CD1c-positive myeloid dendritic cell (primary cell): ENCODE measurements around the gene ZNF652.
"Not testable (repeated sequence)": the region's sequence is repeated elsewhere in the genome, so short reads cannot be mapped to it uniquely, and the experiment has no call there.

Experiments
- DNase-seq: peaks from one replicate; pipeline ENCODE4 v3.0.0-alpha.2; 2016; ENCODE audit errors: extremely low spot score

ZNF652 gene

DNA sequence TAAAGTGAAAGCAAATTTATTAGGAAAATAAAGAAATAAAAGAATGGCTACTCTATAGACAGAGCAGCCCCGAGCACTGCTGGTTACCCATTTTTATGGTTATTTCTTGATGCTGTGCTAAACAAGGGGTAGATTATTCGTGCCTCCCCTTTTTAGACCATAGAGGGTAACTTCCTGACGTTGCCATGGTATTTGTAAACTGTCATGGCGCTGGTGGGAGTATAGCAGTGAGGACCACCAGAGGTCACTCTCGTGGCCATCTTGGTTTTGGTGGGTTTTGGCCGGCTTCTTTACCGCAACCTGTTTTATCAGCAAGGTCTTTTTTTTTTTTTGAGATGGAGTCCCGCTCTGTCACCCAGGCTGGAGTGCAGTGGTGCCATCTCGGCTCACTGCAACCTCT lies 100.5 kb downstream of the ZNF652 start:
- not testable (repeated sequence) for DNase-seq

DNA sequence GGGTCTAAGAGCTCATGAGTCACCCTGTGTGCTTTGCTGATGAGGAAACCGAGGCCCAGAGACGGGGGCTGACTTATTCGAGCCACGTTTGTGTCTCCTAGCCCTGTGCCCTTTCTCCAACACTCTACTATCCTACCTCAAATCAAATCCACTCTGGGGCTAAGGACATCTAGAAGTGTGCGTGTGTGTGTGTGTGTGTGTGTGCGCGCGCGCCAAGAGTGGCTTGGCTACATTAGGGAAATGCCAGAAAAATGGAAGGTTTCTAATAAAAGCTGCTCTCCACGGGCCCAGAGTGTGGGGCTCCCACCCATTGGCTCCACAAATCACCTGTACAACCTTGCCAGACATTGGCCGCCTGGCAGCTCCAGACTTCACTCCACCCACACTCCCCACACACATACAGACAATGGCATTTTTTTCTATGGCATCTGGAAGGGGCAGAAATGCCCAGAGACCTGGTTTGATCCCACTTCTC lies 101.2 kb downstream of the ZNF652 start:
- DNase-seq = no peak

DNA sequence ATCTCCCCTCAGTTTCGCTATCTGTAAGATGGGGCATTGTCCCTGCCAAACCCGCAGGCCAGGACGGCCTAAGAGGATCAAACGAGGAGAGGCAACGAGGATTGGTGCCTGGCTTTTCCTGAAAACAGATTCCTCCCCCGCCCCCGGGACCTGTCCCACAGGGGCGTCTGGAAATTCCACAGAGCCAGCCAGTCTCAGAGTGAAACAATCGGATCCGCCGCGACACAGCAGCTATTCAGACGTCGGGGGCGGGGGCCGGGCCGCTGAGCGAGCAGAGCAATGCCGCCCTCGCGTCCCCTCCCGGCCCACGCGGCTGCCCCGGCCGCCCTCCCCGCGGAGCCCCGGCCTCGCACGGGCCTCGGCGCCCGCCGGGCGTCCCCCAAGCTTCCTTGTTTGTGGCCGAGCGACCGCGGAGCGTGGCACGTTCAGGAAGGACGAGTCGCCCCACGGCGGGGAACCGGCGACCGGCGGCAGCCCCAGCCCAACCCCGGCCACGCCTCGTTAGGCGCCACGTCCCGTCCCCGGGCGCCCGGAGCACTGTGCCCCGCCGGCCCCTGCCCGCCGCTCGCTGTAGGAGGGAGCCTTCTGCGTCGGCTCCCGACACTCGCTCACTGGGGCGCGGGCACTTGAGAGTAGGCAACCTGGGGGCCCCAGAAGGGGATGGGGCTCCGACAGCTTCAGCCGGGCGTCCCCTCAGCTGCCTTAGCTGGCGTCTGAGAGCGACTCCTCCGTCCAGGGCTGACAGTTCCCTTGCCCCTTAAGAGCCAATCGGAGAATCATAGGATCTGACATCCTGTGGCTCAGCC lies 101.8 kb downstream of the ZNF652 start:
- peak; percentile 85 for DNase-seq

DNA sequence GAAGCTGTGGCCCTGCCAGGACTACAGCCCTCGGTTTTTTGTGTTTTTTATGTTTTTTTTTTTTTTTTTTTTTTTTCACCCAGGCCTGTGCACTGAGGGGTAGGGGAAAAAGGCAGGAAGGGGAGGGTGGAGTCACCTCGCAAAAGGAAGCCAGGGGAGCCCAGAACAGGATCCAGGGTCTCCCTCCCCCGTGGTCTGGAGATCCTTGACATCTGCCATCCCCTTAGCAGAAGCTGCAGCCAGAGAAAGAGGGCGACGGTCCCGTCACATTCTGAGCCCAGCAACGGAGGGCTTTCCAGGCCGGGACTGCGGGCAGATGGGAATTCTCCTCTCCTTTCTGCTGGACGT lies 102.4 kb downstream of the ZNF652 start:
- DNase-seq = no peak

DNA sequence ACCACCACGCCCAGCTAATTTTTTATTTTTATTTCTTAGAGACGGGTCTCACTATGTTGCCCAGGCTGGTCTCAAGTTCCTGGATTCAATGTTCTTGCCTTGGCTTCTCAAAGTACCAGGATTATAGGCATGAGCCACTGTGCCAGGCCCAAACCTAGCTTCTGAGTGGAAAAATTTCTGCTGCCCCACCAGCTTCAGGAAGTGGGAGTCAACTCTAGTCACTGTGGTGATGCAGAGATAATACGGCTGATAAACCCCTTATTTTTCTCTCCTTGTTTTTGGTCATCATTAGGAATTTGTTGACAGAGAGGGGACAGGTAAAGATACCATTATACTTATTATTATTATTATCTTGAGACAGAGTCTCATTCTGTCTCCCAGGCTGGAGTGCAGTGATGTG lies 103.7 kb downstream of the ZNF652 start:
- DNase-seq = no peak

DNA sequence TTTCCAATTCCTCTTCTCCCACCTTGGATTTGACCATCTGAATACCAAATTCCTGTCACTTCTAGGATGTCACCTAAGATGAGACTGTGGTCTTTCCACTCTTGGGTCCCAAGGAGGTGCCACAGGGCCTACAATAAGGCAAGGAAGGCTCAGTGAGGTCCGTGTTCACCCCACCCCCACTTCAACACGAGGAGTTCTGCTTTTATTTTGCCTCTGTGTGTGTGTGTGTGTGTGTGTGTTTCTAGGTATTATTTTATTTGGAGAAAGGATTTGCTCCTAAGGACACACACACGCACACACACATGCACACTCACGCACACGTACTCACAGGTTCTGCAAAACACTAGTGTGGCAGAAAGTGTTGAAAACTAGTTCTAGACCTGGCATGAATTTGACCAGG lies 106.9 kb downstream of the ZNF652 start:
- no peak for DNase-seq

DNA sequence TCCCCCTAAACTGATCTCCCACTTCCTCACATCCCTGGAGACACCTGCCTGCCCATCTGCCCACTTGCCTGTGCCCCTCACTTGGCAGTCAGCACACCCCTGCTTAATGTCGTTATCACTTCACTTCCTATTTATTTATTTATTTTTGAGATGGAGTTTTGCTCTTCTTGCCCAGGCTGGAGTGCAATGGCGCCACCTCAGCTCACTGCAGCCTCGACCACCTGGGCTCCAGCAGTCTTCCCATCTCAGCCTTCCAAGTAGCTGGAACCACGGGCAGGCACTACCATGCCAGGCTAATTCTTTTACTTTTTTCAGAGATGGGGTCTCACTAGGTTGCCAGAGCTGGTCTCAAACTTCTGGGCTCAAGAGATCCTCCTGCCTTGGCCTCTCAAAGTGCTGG lies 108.0 kb downstream of the ZNF652 start:
- DNase-seq = no peak

DNA sequence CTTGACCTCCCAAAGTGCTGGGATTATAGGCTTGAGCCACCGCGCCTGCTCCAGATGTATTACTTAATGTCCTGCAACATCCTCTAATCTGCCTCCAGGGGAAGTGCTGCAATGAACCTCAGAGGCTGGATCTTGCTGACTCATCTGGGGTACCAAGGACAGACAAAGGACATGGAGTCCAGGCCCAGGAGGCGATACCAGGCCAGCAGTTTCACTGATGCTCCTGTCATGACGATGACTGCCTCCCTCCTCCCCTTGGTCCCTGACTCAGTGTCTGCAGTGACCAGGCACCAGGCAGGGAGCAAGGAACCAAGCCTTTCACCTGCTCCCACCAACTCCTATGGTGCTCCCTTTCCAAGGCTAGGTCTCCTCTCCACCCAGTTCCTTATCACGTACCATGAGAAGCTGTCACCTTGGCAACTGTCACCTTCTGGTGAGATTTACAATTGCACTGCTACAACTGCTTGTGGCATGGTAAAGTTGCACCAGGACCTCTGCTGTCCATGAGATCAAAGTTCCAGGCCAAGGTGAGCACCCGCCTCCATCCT lies 109.8 kb downstream of the ZNF652 start:
- peak; percentile 75 for DNase-seq

DNA sequence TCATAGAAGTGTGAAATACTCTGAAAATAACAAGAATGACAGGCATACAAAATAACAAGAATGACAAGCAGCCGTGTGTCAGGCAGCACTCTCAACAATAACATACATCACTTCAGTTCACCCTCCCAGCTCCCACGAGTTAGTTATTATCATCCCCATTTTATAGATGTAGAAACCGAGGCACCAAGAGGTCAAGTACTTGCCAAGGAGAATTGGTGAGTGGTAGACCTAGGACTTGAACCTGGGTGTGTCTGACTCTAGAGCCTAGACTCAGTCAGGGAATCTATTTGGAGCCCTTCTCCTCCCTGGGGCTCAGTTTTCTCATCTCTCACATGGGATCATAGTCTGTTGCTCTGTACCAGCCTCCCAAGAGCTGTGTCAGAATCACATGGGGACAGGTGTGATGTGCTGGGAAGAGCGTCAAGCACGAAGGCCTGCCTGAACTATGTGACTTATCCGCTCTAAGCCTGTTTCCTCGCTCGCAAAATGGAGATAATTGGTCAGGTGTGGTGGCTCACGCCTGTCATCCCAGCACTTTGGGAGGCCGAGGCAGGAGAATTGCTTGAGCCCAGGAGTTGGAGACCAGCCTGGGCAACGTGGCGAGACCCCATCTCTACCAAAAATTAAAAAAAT lies 112.0 kb downstream of the ZNF652 start:
- no peak for DNase-seq

DNA sequence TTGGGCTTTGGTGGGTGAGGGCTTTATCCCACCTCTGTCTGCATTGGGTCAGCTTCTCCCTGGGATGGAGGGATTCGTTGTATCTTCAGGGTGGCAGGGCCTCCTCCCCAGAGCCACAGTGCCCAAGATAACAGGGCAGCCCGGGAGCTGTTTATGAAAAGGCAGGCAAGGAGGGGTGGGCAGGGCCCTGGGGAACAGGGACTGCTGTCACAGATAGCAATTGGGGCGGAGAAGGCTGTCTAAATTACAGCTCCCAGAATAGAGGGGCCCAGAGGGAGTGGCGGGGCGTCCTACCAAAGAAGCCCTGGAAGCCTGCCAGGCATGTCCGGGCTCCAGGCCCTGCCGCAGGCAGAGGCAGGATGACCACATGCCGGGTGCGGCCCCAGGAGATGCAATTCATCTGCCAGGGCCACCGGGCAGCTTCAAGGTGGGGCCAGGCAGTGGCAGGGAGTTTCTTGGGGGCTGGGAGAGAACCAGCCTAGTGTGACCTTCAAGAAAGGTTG lies 112.7 kb downstream of the ZNF652 start:
- no peak for DNase-seq

DNA sequence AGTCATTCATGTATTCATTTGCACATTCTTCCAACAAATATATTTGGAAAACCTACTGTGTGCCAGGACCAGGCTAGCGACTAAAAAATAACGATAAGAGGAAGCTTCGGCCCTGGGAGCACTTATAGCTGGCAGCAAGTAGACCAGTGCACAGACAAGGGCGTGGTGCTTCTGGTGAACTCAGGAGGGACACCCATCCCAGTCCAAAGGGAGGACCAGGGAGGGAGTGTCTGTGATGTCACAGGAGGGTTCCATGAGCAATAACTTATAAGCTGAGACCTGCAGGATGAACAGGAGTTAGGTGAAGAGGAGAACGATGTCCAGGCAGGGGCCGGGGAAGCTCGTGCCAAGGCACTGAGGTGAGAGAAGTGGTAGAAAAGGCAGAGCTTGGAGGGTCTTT lies 114.1 kb downstream of the ZNF652 start:
- no peak for DNase-seq

DNA sequence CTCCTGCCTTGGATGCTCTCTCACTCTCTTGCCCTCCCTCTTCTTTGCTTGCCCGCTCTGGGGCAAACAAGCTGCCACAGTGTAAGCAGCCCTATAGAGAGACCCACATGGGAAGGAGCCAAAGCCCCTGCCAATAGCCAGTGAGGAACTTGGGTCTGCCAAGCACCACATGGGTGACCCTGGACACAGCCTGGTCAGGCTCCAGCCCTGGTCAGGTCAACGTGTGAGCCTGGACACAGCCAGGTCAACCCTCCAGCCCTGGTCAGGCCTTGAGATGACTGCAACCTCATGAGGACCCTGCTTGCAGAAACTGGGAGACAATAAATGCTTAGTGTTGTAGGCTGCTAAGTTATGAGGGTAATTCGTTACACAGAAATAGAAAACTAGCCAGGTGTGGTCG lies 117.2 kb downstream of the ZNF652 start:
- no peak for DNase-seq
